Keratinocyte (primary cell): ENCODE data around the gene CUX1. TPM values are rescaled to one million over a fixed set of nuclear protein-coding genes. Genes with fewer than 3 reads are reported as not detected.

ENCODE experiments used
- DNase-seq: peaks from one replicate; pipeline ENCODE4 v3.0.0-alpha.2; 2011; ENCODE audit warnings: low read depth, missing footprints, low spot score
- FAIRE-seq: peaks from 2 replicates; lab custom pipeline; 2011; peaks lifted over from hg19 to GRCh38; lab: Jason Lieb, UNC
- H2AFZ ChIP-seq: 2 replicates; pipeline ENCODE4 v1.6.0; 2012; ENCODE audit warnings: low read length, control low read depth, inconsistent platforms; ENCODE audit not compliant: control insufficient read depth
- H3K27ac ChIP-seq: 2 replicates; pipeline ENCODE4 v1.5.1; 2011; ENCODE audit warnings: low read length; ENCODE audit not compliant: control insufficient read depth, insufficient read depth
- H3K27me3 ChIP-seq: 3 replicates; pipeline ENCODE4 v1.6.0; 2011; ENCODE audit warnings: low read length; ENCODE audit not compliant: control insufficient read depth, insufficient read depth; ENCODE audit errors: extremely low read depth
- H3K36me3 ChIP-seq, 2 experiments: 2 replicates in 1 of 2; 3 replicates in 1 of 2; pipeline ENCODE4 v1.5.1; 2011; ENCODE audit warnings: low read length in 2 of 2, mild to moderate bottlenecking in 1 of 2; ENCODE audit not compliant: control insufficient read depth in 2 of 2, insufficient read depth in 2 of 2; ENCODE audit errors: extremely low read depth in 1 of 2
- H3K4me1 ChIP-seq: 3 replicates; pipeline ENCODE4 v1.5.1; 2011; ENCODE audit warnings: low read length; ENCODE audit not compliant: control insufficient read depth, insufficient read depth; ENCODE audit errors: extremely low read depth
- H3K4me2 ChIP-seq: 3 replicates; pipeline ENCODE4 v1.6.0; 2011; ENCODE audit warnings: low read depth, low read length; ENCODE audit not compliant: control insufficient read depth, insufficient read depth; ENCODE audit errors: extremely low read depth
- H3K4me3 ChIP-seq, 3 experiments: fragments of 200-600 bp in 1 of 3; sonication (generic) in 1 of 3; 2 replicates in 2 of 3; 3 replicates in 1 of 3; pipeline ENCODE4 v1.5.1; 2011 to 2016; ENCODE audit warnings: low read length in 3 of 3, mild to moderate bottlenecking in 3 of 3, control low read depth in 2 of 3, inconsistent platforms in 1 of 3, low read depth in 1 of 3, mixed read lengths in 1 of 3, mixed run types in 1 of 3, moderate library complexity in 1 of 3; ENCODE audit not compliant: control insufficient read depth in 2 of 3, insufficient read depth in 2 of 3; ENCODE audit errors: extremely low read depth in 1 of 3
- H3K79me2 ChIP-seq: 2 replicates; pipeline ENCODE4 v1.6.0; 2012; ENCODE audit warnings: low read length; ENCODE audit not compliant: control insufficient read depth, insufficient read depth
- H3K9ac ChIP-seq: 3 replicates; pipeline ENCODE4 v1.6.0; 2011; ENCODE audit warnings: low read length; ENCODE audit not compliant: control insufficient read depth, insufficient read depth; ENCODE audit errors: extremely low read depth
- H3K9me1 ChIP-seq: 3 replicates; pipeline ENCODE4 v1.6.0; 2011; ENCODE audit warnings: low read length; ENCODE audit not compliant: control insufficient read depth, insufficient read depth; ENCODE audit errors: extremely low read depth
- H3K9me3 ChIP-seq: 2 replicates; pipeline ENCODE4 v1.5.1; 2012; ENCODE audit warnings: low read depth, low read length; ENCODE audit not compliant: control insufficient read depth
- H4K20me1 ChIP-seq: 3 replicates; pipeline ENCODE4 v1.6.0; 2011; ENCODE audit warnings: low read length; ENCODE audit not compliant: control insufficient read depth, insufficient read depth; ENCODE audit errors: extremely low read depth
- EZH2 ChIP-seq: IDR thresholded peaks from one replicate; pipeline ENCODE4 v1.6.1; 2012; ENCODE audit warnings: inconsistent platforms, mild to moderate bottlenecking, low read length, moderate library complexity
- dilution Hi-C: fragments of 300-500 bp; cut with MboI; formaldehyde crosslinking; loops from one replicate; pipeline ENCODE4 v1.7.0; 2020; ENCODE audit warnings: low sequenced_read_pairs; ENCODE audit not compliant: extremely low pct_ligation_motif_present
- polyA plus RNA-seq, 5 experiments: library from polyadenylated mRNA; depleted of rRNA in 3 of 5; stranded (reverse) in 3 of 5; stranded (forward) in 1 of 5; unstranded in 1 of 5; fragments of >200 nt; gene quantifications; 1 replicate in 1 of 5; 2 replicates in 3 of 5; 3 replicates in 1 of 5; pipeline versions ENCODE4 v1.2.1 to v1.2.3, GENCODE V29; 2011 to 2012; ENCODE audit warnings: missing spikeins in 2 of 5, low read depth in 1 of 5, low replicate concordance in 1 of 5
- TF ChIP-seq, protein P1 (sequence below), 3 experiments: IDR thresholded peaks in 1 of 3; conservative IDR thresholded peaks in 1 of 3; optimal IDR thresholded peaks in 1 of 3; 2 replicates in 2 of 3; 3 replicates in 1 of 3; pipeline versions ENCODE3 to v1.5.1; 2011; ENCODE audit warnings: low read length in 3 of 3, mild to moderate bottlenecking in 3 of 3, moderate library complexity in 2 of 3, control low read depth in 1 of 3, inconsistent platforms in 1 of 3; ENCODE audit not compliant: insufficient read depth in 2 of 3; ENCODE audit errors: extremely low read depth in 1 of 3

The CUX1 gene
- polyA plus RNA-seq, 1 donor (not counting 4 experiments of a cell fraction or from before 2014, with no cell fraction given): 18.3 TPM

DNA sequence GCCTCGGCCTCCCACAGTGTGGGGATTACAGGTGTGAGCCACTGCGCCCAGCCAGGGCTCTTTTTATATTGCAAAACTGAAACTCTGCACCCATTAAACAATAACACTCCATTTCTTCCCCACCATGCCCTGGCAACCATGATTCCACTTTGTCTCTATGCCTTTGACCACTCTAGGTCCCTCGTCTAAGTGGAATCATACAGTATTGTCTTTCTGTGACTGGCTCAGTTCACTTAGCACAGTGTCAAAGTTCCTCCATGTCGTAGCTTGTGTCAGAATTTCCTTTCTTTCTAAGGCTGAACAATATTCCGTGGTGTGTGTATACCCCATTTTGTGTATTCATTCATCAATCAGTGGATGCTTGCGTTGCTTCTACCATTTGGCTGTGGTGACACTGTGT, 46.2 kb downstream of the CUX1 start:
- no peak for FAIRE-seq
- Histone ChIP-seq H3K27me3 (no peaks in the 10 kb centered on the region), H3K79me2 (peaks cover 44% of the 10 kb centered on the region), H3K4me1 (no peaks in the 10 kb centered on the region), H3K9ac (no peak overlapping the region), H3K9me1 (no peaks in the 10 kb centered on the region), H3K4me2 (no peak overlapping the region), H2AFZ (no peak overlapping the region), H3K27ac (no peak overlapping the region), H3K9me3 (no peaks in the 10 kb centered on the region), H3K4me3 (no peak overlapping the region), H4K20me1 (peaks cover 3% of the 10 kb centered on the region), H3K36me3 (no peaks in the 10 kb centered on the region)
- TF ChIP-seq EZH2: no peak
- TF ChIP-seq, protein P1, sequence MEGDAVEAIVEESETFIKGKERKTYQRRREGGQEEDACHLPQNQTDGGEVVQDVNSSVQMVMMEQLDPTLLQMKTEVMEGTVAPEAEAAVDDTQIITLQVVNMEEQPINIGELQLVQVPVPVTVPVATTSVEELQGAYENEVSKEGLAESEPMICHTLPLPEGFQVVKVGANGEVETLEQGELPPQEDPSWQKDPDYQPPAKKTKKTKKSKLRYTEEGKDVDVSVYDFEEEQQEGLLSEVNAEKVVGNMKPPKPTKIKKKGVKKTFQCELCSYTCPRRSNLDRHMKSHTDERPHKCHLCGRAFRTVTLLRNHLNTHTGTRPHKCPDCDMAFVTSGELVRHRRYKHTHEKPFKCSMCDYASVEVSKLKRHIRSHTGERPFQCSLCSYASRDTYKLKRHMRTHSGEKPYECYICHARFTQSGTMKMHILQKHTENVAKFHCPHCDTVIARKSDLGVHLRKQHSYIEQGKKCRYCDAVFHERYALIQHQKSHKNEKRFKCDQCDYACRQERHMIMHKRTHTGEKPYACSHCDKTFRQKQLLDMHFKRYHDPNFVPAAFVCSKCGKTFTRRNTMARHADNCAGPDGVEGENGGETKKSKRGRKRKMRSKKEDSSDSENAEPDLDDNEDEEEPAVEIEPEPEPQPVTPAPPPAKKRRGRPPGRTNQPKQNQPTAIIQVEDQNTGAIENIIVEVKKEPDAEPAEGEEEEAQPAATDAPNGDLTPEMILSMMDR (optimal IDR thresholded peaks at IDR 0.05 in 1 of 3, IDR thresholded peaks at IDR 0.05 in 1 of 3, conservative IDR thresholded peaks at IDR 0.05 in 1 of 3; ENCODE audit: extremely low read depth in 1 of 3, insufficient read depth in 2 of 3, low read length in 3 of 3): no peak
- DNase-seq: no peak
- dilution Hi-C loops: no loop called here

DNA sequence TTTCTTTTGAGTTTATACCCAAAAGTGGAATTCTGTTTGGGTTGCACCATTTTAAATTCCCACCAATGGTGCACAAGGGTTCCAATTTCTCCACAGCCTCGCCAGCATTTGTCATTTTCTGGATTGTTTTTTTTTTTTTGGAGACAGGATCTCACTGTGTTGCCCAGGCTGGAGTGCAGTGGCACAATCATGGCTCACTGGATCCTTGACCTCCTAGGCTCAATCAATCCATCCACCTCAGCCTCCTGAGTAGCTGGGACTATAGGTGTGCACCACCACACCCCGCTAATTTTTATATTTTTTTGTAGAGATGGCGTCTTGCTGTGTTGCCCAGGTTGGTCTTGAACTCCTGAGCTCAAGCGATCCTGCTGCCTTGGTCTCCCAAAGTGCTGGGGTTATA, 46.6 kb downstream of the CUX1 start:
- H3K9me3 ChIP-seq: no peaks in the 10 kb centered on the region
- H3K27ac ChIP-seq: no peak overlapping the region
- no peaks in the 10 kb centered on the region for H3K4me1 ChIP-seq
- H3K9ac ChIP-seq: no peak overlapping the region
- peaks cover 45% of the 10 kb centered on the region for H3K79me2 ChIP-seq
- H3K9me1 ChIP-seq: no peaks in the 10 kb centered on the region
- DNase-seq (no peak), FAIRE-seq (no peak)
- TF ChIP-seq, protein P1 (optimal IDR thresholded peaks at IDR 0.05 in 1 of 3, IDR thresholded peaks at IDR 0.05 in 1 of 3, conservative IDR thresholded peaks at IDR 0.05 in 1 of 3; ENCODE audit: extremely low read depth in 1 of 3, insufficient read depth in 2 of 3, low read length in 3 of 3): no peak
- TF ChIP-seq EZH2: no peak
- no peak overlapping the region for H2AFZ ChIP-seq
- dilution Hi-C loops: no loop called here
- H3K4me3 ChIP-seq: no peak overlapping the region
- H3K4me2 ChIP-seq: no peak overlapping the region
- no peaks in the 10 kb centered on the region for H3K36me3 ChIP-seq
- H4K20me1 ChIP-seq: peaks cover 1% of the 10 kb centered on the region
- no peaks in the 10 kb centered on the region for H3K27me3 ChIP-seq
